GM12872 (cell line): Measurements from ENCODE around the gene HEXIM2.

Experiments used
- TF ChIP-seq, protein P1 (sequence below): IDR thresholded peaks from 3 replicates; pipeline ENCODE4 v1.5.1; 2011; ENCODE audit warnings: low read depth, mild to moderate bottlenecking, low read length, moderate library complexity; ENCODE audit not compliant: insufficient read depth

The HEXIM2 gene

GRCh38 chr17:45135192-45135977 lies 26.3 kb upstream of the HEXIM2 start, which contains the start of gene ACBD4:
Gene ACBD4 (plus strand): TSS chr17:45135687. CDS start chr17:45136145, 458 bp downstream.
- TF ChIP-seq, protein P1, sequence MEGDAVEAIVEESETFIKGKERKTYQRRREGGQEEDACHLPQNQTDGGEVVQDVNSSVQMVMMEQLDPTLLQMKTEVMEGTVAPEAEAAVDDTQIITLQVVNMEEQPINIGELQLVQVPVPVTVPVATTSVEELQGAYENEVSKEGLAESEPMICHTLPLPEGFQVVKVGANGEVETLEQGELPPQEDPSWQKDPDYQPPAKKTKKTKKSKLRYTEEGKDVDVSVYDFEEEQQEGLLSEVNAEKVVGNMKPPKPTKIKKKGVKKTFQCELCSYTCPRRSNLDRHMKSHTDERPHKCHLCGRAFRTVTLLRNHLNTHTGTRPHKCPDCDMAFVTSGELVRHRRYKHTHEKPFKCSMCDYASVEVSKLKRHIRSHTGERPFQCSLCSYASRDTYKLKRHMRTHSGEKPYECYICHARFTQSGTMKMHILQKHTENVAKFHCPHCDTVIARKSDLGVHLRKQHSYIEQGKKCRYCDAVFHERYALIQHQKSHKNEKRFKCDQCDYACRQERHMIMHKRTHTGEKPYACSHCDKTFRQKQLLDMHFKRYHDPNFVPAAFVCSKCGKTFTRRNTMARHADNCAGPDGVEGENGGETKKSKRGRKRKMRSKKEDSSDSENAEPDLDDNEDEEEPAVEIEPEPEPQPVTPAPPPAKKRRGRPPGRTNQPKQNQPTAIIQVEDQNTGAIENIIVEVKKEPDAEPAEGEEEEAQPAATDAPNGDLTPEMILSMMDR = peak; percentile 100

DNA sequence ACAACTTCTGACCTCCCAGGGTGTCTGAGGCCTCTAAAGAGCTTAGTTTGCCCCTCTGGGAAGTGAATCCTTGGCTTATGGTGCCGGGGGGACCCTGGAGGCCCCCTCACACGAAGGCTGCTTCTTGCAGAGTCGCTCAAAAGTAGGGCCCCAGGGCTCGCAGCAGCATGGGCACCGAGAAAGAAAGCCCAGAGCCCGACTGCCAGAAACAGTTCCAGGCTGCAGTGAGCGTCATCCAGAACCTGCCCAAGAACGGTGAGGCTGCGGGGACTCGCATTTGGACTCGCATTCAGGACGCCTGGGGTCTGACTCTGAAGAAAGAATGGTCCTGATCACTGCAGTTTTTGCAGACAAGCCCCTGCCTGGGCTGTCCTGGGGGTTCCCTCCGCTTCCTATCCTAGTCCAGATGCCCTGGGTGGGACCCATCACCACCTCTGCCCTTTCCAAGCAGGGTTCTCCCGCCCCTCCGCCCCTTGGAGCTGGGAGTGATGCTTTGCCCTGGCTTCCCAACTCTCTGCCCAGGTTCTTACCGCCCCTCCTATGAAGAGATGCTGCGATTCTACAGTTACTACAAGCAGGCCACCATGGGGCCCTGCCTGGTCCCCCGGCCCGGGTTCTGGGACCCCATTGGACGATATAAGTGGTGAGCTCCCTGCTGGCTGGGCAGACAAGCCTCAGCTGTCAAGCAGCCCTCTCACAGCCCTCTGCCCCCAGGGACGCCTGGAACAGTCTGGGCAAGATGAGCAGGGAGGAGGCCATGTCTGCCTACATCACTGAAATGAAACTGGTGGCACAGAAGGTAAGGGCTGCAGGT lies 25.5 kb upstream of the HEXIM2 start:
- TF ChIP-seq, protein P1 = no peak

DNA sequence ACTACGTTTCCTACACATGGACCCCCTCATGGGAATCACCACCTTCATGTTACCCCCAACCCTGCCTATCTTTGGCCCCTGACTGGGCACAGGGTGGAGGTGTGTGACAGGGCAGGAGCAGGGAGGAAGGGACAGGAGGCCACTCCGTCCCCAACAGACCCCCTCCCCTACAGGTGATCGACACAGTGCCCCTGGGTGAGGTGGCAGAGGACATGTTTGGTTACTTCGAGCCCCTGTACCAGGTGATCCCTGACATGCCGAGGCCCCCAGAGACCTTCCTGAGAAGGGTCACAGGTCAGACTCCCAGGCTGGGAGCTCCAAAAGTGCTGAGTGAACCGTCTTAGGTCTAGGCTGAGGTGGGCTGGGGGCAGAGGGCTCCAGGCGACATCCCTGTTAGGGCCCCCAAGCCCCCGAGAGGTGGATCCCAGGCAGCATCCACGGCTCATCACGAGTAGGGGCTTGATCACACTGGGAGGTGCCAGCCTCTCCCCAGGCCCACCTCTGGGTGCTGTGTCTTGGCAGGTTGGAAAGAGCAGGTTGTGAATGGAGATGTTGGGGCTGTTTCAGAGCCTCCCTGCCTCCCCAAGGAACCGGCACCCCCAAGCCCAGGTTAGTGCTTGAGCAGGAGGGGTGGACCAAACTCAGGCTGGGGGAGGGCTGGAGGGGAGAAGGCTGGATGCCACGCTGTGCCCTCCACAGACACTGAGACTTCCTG lies 24.7 kb upstream of the HEXIM2 start:
- TF ChIP-seq, protein P1 = no peak

- TF ChIP-seq, protein P1 = no peak
These were observed 23.9 kb upstream of the HEXIM2 start for GRCh38 chr17:45137561-45138305.

DNA sequence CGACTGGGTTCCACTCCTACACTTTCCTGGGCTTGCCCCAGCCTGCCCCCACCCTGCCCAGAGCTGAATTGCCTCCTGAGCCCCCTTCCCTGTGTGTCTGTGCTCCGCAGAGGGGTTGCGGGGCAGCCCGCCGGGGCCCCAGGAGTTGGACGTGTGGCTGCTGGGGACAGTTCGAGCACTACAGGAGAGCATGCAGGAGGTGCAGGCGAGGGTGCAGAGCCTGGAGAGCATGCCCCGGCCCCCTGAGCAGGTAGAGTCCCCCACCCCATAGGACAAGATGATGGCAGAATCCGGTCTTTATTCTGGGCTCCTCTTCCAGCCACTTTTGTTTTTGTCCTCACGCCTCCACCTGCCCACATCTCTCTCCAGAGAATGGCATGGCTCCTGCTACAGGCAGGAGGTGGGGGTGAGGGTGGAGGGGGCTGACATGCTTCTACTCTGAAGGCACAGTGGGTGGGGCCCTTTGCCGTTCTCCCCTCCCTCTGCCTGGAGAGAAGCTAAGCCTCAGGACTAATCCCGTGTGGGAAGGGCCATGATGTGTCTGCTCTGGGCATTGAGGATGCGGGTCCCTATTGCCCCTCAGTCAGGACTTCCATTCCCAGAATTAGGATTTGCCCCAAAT lies 22.7 kb upstream of the HEXIM2 start:
- TF ChIP-seq, protein P1 = no peak

GRCh38 chr17:45139533-45139920 lies 22.1 kb upstream of the HEXIM2 start:
- TF ChIP-seq, protein P1 = no peak
